NB4 (cell line): ENCODE data around the gene TNFAIP1.

Experiments used
- DNase-seq: peaks from one replicate; pipeline ENCODE4 v3.0.0; 2010; ENCODE audit warnings: low read depth
- H3K4me3 ChIP-seq: one replicate; pipeline ENCODE4 v1.5.1; 2011; ENCODE audit warnings: mild to moderate bottlenecking, low read depth, low read length, moderate library complexity
- CTCF ChIP-seq: IDR thresholded peaks from one replicate; pipeline ENCODE4 v1.5.1; 2012; ENCODE audit warnings: low read depth, low read length
- MAX ChIP-seq: IDR thresholded peaks from 2 replicates; pipeline ENCODE4 v1.6.1; 2011; ENCODE audit warnings: low read depth, low read length
- MYC ChIP-seq: IDR thresholded peaks from 2 replicates; pipeline ENCODE4 v1.6.1; 2011; ENCODE audit warnings: low read depth, low read length
- POLR2A ChIP-seq: IDR thresholded peaks from 2 replicates; pipeline ENCODE4 v1.6.1; 2011; ENCODE audit warnings: mild to moderate bottlenecking; ENCODE audit not compliant: insufficient read length; ENCODE audit errors: extremely low read depth

TNFAIP1 gene

GRCh38 chr17:28328325-28328724 lies 7.2 kb upstream of the TNFAIP1 start:
- H3K4me3 ChIP-seq = no peak overlapping the region
- DNase-seq = no peak
- TF ChIP-seq MYC (no peak), MAX (no peak), CTCF (no peak), POLR2A (no peak)

GRCh38 chr17:28330671-28331070 lies 4.9 kb upstream of the TNFAIP1 start:
- DNase-seq = no peak
- no peak overlapping the region for H3K4me3 ChIP-seq
- no peak for TF ChIP-seq MYC

GRCh38 chr17:28331891-28332420 lies 3.6 kb upstream of the TNFAIP1 start:
- no peak for DNase-seq
- no peak overlapping the region for H3K4me3 ChIP-seq
- no peak for TF ChIP-seq MAX
- no peak for TF ChIP-seq POLR2A
- no peak for TF ChIP-seq MYC
- TF ChIP-seq CTCF = no peak

- DNase-seq = no peak
- TF ChIP-seq CTCF (no peak), POLR2A (no peak), MYC (no peak), MAX (no peak)
- H3K4me3 ChIP-seq = no peak overlapping the region
These were observed 2.3 kb upstream of the TNFAIP1 start for GRCh38 chr17:28333083-28333746.

- TF ChIP-seq MYC (no peak), CTCF (no peak), POLR2A (no peak), MAX (no peak)
- no peak for DNase-seq
- peak overlapping the region; percentile 90 for H3K4me3 ChIP-seq
These were observed 1.4 kb upstream of the TNFAIP1 start for GRCh38 chr17:28334171-28334570.

- peak overlapping the region; percentile 90 for H3K4me3 ChIP-seq
- no peak for TF ChIP-seq POLR2A
- no peak for TF ChIP-seq MYC
- TF ChIP-seq CTCF = no peak
- no peak for TF ChIP-seq MAX
- no peak for DNase-seq
These were observed 828 bp upstream of the TNFAIP1 start for GRCh38 chr17:28334666-28335200.
